ENCODE measurements around the gene DNTT.

Gene DNTT

GRCh38 chr10:96295475-96295874, 8.8 kb upstream of the DNTT start:
- H3K9me3 Mint-ChIP-seq = no peaks in the 10 kb centered on the region
- no peak for TF ChIP-seq CTCF (IDR thresholded peaks at IDR 0.05; ENCODE audit: unreplicated experiment in 3 of 3)

GRCh38 chr10:96297486-96297885, 6.7 kb upstream of the DNTT start:
- no peak overlapping the region for H3K27ac Mint-ChIP-seq
- no peaks in the 10 kb centered on the region for H3K9me3 Mint-ChIP-seq
- H3K27me3 Mint-ChIP-seq (ENCODE audit: low read depth) = peaks cover 17% of the 10 kb centered on the region
- no peak for TF ChIP-seq CTCF (IDR thresholded peaks at IDR 0.05; ENCODE audit: unreplicated experiment in 3 of 3)
- H3K36me3 Mint-ChIP-seq (ENCODE audit: low read depth) = no peaks in the 10 kb centered on the region
- H3K4me1 Mint-ChIP-seq = peaks cover 6% of the 10 kb centered on the region
- H3K4me3 Mint-ChIP-seq = no peak overlapping the region

More at GRCh38 chr10:96295475-96295874, 8.8 kb upstream of the DNTT start:
- Mint-ChIP-seq H3K4me1 (peaks cover 8% of the 10 kb centered on the region), H3K36me3 (ENCODE audit: low read depth) (no peaks in the 10 kb centered on the region), H3K27me3 (ENCODE audit: low read depth) (peaks cover 19% of the 10 kb centered on the region), H3K4me3 (no peak overlapping the region), H3K27ac (no peak overlapping the region)

GRCh38 chr10:96298362-96298761, 5.9 kb upstream of the DNTT start:
- Mint-ChIP-seq H3K27ac (no peak overlapping the region), H3K9me3 (no peaks in the 10 kb centered on the region), H3K27me3 (ENCODE audit: low read depth) (peaks cover 17% of the 10 kb centered on the region), H3K36me3 (ENCODE audit: low read depth) (no peaks in the 10 kb centered on the region), H3K4me3 (no peak overlapping the region), H3K4me1 (peaks cover 6% of the 10 kb centered on the region)
- no peak for TF ChIP-seq CTCF (IDR thresholded peaks at IDR 0.05; ENCODE audit: unreplicated experiment in 3 of 3)

GRCh38 chr10:96299383-96299782, 4.9 kb upstream of the DNTT start:
- peaks cover 6% of the 10 kb centered on the region for H3K4me1 Mint-ChIP-seq
- TF ChIP-seq CTCF (IDR thresholded peaks at IDR 0.05; ENCODE audit: unreplicated experiment in 3 of 3) = no peak
- H3K36me3 Mint-ChIP-seq (ENCODE audit: low read depth) = no peaks in the 10 kb centered on the region
- H3K4me3 Mint-ChIP-seq = no peak overlapping the region
- no peaks in the 10 kb centered on the region for H3K9me3 Mint-ChIP-seq
- no peak overlapping the region for H3K27ac Mint-ChIP-seq
- H3K27me3 Mint-ChIP-seq (ENCODE audit: low read depth) = peaks cover 17% of the 10 kb centered on the region

- no peaks in the 10 kb centered on the region for H3K36me3 Mint-ChIP-seq (ENCODE audit: low read depth)
- TF ChIP-seq CTCF (IDR thresholded peaks at IDR 0.05; ENCODE audit: unreplicated experiment in 3 of 3) = no peak
- no peak overlapping the region for H3K4me3 Mint-ChIP-seq
- peaks cover 9% of the 10 kb centered on the region for H3K27me3 Mint-ChIP-seq (ENCODE audit: low read depth)
- peaks cover 6% of the 10 kb centered on the region for H3K4me1 Mint-ChIP-seq
- no peak overlapping the region for H3K27ac Mint-ChIP-seq
- no peaks in the 10 kb centered on the region for H3K9me3 Mint-ChIP-seq
Observed at GRCh38 chr10:96301616-96302015, 2.6 kb upstream of the DNTT start.

GRCh38 chr10:96305019-96305418, 785 bp downstream of the DNTT start:
- Mint-ChIP-seq H3K4me3 (no peak overlapping the region), H3K27ac (no peak overlapping the region), H3K36me3 (ENCODE audit: low read depth) (no peaks in the 10 kb centered on the region), H3K9me3 (no peaks in the 10 kb centered on the region), H3K4me1 (peaks cover 22% of the 10 kb centered on the region), H3K27me3 (ENCODE audit: low read depth) (no peaks in the 10 kb centered on the region)
- no peak for TF ChIP-seq CTCF (IDR thresholded peaks at IDR 0.05; ENCODE audit: unreplicated experiment in 3 of 3)

Measured in nephron (organoid).